Measurements from ENCODE around the gene MYH9. TPM values are rescaled to one million over a fixed set of nuclear protein-coding genes. Genes with fewer than 3 reads are reported as not detected.

Gene MYH9
- total and polyA plus RNA-seq, 2 donors (not counting 1 experiment from before 2014, with no cell fraction given): 108 to 554 TPM

DNA sequence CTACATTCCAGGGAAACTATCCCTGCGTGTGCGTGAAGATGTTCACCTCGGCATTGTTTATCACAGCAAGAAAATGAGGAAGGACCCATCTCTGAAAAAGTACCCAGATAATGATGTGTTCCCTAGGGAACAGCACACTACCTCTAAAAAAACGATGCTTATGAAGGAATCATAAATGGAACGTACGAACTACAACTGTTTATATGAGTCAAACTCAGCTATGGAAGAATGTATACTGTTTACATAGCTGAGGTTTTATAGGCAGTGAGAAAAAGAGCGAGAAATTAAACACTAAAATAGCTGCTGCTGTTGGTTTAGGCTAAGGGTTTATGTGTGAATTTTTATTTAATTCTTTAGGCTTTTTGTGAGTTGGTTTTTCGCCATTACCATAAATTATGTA is 85.9 kb downstream of the MYH9 start:
- Histone ChIP-seq H3K4me2 (replicated peaks; ENCODE audit: low read depth, low read length, poor library complexity, severe bottlenecking) (no peak overlapping the region), H3K79me2 (ENCODE audit: control insufficient read depth, insufficient read depth, low read length) (peaks cover 43% of the 10 kb centered on the region), H3K27ac (ENCODE audit: low read length in 2 of 2) (peak overlapping the region in 1 of 2 donors; percentile 25), H3K36me3 (replicated peaks in 1 of 2; ENCODE audit: control extremely low read depth in 1 of 2, control insufficient read depth in 1 of 2, extremely low read depth in 1 of 2, insufficient read depth in 2 of 2, low read length in 1 of 2) (peaks cover 5 to 100% of the 10 kb centered on the region in 2 experiments), H4K20me1 (ENCODE audit: control insufficient read depth, insufficient read depth, low read length, poor library complexity, severe bottlenecking) (peaks cover 93% of the 10 kb centered on the region), H3K4me1 (ENCODE audit: control insufficient read depth in 2 of 2, insufficient read depth in 2 of 2, low read length in 2 of 2) (peaks cover 0 to 4% of the 10 kb centered on the region in 2 donors), H2AFZ (ENCODE audit: insufficient read depth, low read depth, low read length, poor library complexity, severe bottlenecking) (no peak overlapping the region), H3K27me3 (replicated peaks in 1 of 4; ENCODE audit: control extremely low read depth in 1 of 4, control insufficient read depth in 3 of 4, insufficient read depth in 4 of 4, low read length in 3 of 4) (no peaks in the 10 kb centered on the region), H3K4me3 (ENCODE audit: control extremely low read depth in 1 of 5, extremely low read depth in 1 of 5, insufficient read depth in 1 of 5, low read depth in 2 of 5, low read length in 4 of 5) (no peak overlapping the region), H3K9me3 (ENCODE audit: control extremely low read depth in 1 of 3, control insufficient read depth in 2 of 3, insufficient read depth in 1 of 3, low read length in 2 of 3) (no peaks in the 10 kb centered on the region), H3K9ac (ENCODE audit: low read length) (no peak overlapping the region)
- no peak for DNase-seq
- WGBS (ENCODE audit: insufficient coverage): 80% methylated on average over 3 of the region's 8 CpGs
- intact Hi-C loops (cut with micrococcal nuclease): loop anchor here (1.0 kb wide), 3 partner anchors 29 to 184 kb away; no protein-coding TSS in a partner anchor
- no peak overlapping the region for H3K4me3 Mint-ChIP-seq
- no peaks in the 10 kb centered on the region for H3K27me3 Mint-ChIP-seq
- peaks cover 8% of the 10 kb centered on the region for H3K4me1 Mint-ChIP-seq
- ATAC-seq (ENCODE audit: low read depth): peak; percentile 42
- H3K27ac Mint-ChIP-seq: peak overlapping the region; percentile 68
- no peaks in the 10 kb centered on the region for H3K9me3 Mint-ChIP-seq (ENCODE audit: insufficient read depth)
- CTCF ChIA-PET: interaction anchor here (0.7 to 24.9 kb wide), 33 partner anchors 9 to 209 kb away, joined by 3 to 607 read pairs (median 7); partner anchors contain the start of genes APOL2, FOXRED2, MYH9 and TXN2
- POLR2A ChIA-PET: interaction anchor here (0.5 to 1.4 kb wide), 4 partner anchors 37 to 184 kb away, joined by 3 to 5 read pairs (median 4); no protein-coding TSS in a partner anchor
- no peak for TF ChIP-seq EZH2 (IDR thresholded peaks at IDR 0.05; ENCODE audit: borderline replicate concordance, insufficient read depth, low read depth, low read length, poor library complexity, severe bottlenecking)
- TF ChIP-seq, protein P1, sequence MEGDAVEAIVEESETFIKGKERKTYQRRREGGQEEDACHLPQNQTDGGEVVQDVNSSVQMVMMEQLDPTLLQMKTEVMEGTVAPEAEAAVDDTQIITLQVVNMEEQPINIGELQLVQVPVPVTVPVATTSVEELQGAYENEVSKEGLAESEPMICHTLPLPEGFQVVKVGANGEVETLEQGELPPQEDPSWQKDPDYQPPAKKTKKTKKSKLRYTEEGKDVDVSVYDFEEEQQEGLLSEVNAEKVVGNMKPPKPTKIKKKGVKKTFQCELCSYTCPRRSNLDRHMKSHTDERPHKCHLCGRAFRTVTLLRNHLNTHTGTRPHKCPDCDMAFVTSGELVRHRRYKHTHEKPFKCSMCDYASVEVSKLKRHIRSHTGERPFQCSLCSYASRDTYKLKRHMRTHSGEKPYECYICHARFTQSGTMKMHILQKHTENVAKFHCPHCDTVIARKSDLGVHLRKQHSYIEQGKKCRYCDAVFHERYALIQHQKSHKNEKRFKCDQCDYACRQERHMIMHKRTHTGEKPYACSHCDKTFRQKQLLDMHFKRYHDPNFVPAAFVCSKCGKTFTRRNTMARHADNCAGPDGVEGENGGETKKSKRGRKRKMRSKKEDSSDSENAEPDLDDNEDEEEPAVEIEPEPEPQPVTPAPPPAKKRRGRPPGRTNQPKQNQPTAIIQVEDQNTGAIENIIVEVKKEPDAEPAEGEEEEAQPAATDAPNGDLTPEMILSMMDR (IDR thresholded peaks at IDR 0.05): no peak

DNA sequence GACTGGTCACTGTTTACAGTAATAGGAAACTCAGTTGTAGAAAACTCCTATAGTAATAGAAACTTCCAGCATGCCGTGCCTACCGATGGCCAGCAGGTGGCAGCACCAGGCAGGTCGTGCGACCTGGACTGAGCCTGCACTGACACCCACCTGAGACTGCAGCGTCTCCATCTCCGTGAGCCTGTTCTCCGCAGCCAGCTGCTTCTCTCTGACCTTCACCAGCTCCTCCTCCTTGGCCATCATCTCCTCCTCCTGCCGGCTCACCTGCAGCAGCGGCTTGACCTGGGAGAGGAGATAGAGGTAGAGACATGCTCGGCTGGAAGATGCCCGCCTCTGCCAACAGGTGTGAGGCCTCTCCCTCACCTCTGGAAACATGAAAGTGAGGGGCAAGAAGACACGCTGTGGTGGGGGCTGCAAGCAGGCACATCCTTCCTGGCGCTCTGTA is 86.4 kb downstream of the MYH9 start:
- Histone ChIP-seq H4K20me1 (ENCODE audit: control insufficient read depth, insufficient read depth, low read length, poor library complexity, severe bottlenecking) (peaks cover 95% of the 10 kb centered on the region), H3K9me3 (ENCODE audit: control extremely low read depth in 1 of 3, control insufficient read depth in 2 of 3, insufficient read depth in 1 of 3, low read length in 2 of 3) (no peaks in the 10 kb centered on the region), H2AFZ (ENCODE audit: insufficient read depth, low read depth, low read length, poor library complexity, severe bottlenecking) (no peak overlapping the region), H3K4me2 (replicated peaks; ENCODE audit: low read depth, low read length, poor library complexity, severe bottlenecking) (no peak overlapping the region), H3K27ac (ENCODE audit: low read length in 2 of 2) (peak overlapping the region in 1 of 2 donors; percentile 25), H3K79me2 (ENCODE audit: control insufficient read depth, insufficient read depth, low read length) (peaks cover 47% of the 10 kb centered on the region), H3K27me3 (replicated peaks in 1 of 4; ENCODE audit: control extremely low read depth in 1 of 4, control insufficient read depth in 3 of 4, insufficient read depth in 4 of 4, low read length in 3 of 4) (no peaks in the 10 kb centered on the region), H3K9ac (ENCODE audit: low read length) (no peak overlapping the region), H3K4me3 (ENCODE audit: control extremely low read depth in 1 of 5, extremely low read depth in 1 of 5, insufficient read depth in 1 of 5, low read depth in 2 of 5, low read length in 4 of 5) (no peak overlapping the region), H3K4me1 (ENCODE audit: control insufficient read depth in 2 of 2, insufficient read depth in 2 of 2, low read length in 2 of 2) (peaks cover 0 to 4% of the 10 kb centered on the region in 2 donors), H3K36me3 (replicated peaks in 1 of 2; ENCODE audit: control extremely low read depth in 1 of 2, control insufficient read depth in 1 of 2, extremely low read depth in 1 of 2, insufficient read depth in 2 of 2, low read length in 1 of 2) (peaks cover 3 to 100% of the 10 kb centered on the region in 2 experiments)
- intact Hi-C loops (cut with micrococcal nuclease): loop anchor here (1.0 kb wide), 3 partner anchors 30 to 185 kb away; no protein-coding TSS in a partner anchor
- no peaks in the 10 kb centered on the region for H3K27me3 Mint-ChIP-seq
- TF ChIP-seq EZH2 (IDR thresholded peaks at IDR 0.05; ENCODE audit: borderline replicate concordance, insufficient read depth, low read depth, low read length, poor library complexity, severe bottlenecking): no peak
- TF ChIP-seq, protein P1 (IDR thresholded peaks at IDR 0.05): peak; percentile 97
- H3K4me3 Mint-ChIP-seq: no peak overlapping the region
- WGBS (ENCODE audit: insufficient coverage): 30% methylated on average over 10 of the region's 13 CpGs
- H3K9me3 Mint-ChIP-seq (ENCODE audit: insufficient read depth): no peaks in the 10 kb centered on the region
- ChIA-PET POLR2A (interaction anchor here (0.6 to 2.1 kb wide), 5 partner anchors 98 to 185 kb away, joined by 3 to 7 read pairs (median 5); no protein-coding TSS in a partner anchor), CTCF (interaction anchor here (0.6 to 24.9 kb wide), 43 partner anchors 9 to 230 kb away, joined by 3 to 607 read pairs (median 5); partner anchors contain the start of genes APOL2, FOXRED2, MYH9 and TXN2)
- DNase-seq: peak; percentile 85
- peak overlapping the region; percentile 68 for H3K27ac Mint-ChIP-seq
- ATAC-seq (ENCODE audit: low read depth): peak; percentile 89
- peaks cover 8% of the 10 kb centered on the region for H3K4me1 Mint-ChIP-seq
